HG02870 (cell line): ENCODE measurements around the gene ARHGDIG.

Experiments
- ATAC-seq: cut with Tn5 transposase; IDR thresholded peaks from one replicate; pipeline ENCODE4 v1.9.1; 2021; ENCODE audit warnings: mild to moderate bottlenecking, moderate library complexity; ENCODE audit not compliant: unreplicated experiment

The ARHGDIG gene

GRCh38 chr16:293043-293775, 12.8 kb downstream of the ARHGDIG start:
- no peak for ATAC-seq

GRCh38 chr16:296276-296675, 15.9 kb downstream of the ARHGDIG start:
- ATAC-seq: no peak

GRCh38 chr16:296806-297510, 16.6 kb downstream of the ARHGDIG start:
- no peak for ATAC-seq

- ATAC-seq: no peak
Observed at GRCh38 chr16:297832-298231, 17.4 kb downstream of the ARHGDIG start.

GRCh38 chr16:301235-301634, 20.8 kb downstream of the ARHGDIG start:
- ATAC-seq: no peak

GRCh38 chr16:301950-302349, 21.6 kb downstream of the ARHGDIG start:
- no peak for ATAC-seq

GRCh38 chr16:303760-304505, 23.5 kb downstream of the ARHGDIG start:
- ATAC-seq: no peak

- no peak for ATAC-seq
Observed at GRCh38 chr16:305916-306626, 25.7 kb downstream of the ARHGDIG start.

GRCh38 chr16:306911-307370, 26.6 kb downstream of the ARHGDIG start:
- no peak for ATAC-seq

GRCh38 chr16:307691-308312, 27.4 kb downstream of the ARHGDIG start:
- no peak for ATAC-seq

GRCh38 chr16:309476-309875, 29.1 kb downstream of the ARHGDIG start:
- no peak for ATAC-seq

- ATAC-seq: no peak
Observed at GRCh38 chr16:311725-312124, 31.3 kb downstream of the ARHGDIG start.

GRCh38 chr16:314351-314750, 34.0 kb downstream of the ARHGDIG start:
- no peak for ATAC-seq

- ATAC-seq: no peak
Observed at GRCh38 chr16:314795-315299, 34.5 kb downstream of the ARHGDIG start.

- ATAC-seq: no peak
Observed at GRCh38 chr16:316741-317464, 36.5 kb downstream of the ARHGDIG start.

GRCh38 chr16:317583-317982, 37.2 kb downstream of the ARHGDIG start:
- no peak for ATAC-seq

- no peak for ATAC-seq
Observed at GRCh38 chr16:318628-319027, 38.2 kb downstream of the ARHGDIG start.

GRCh38 chr16:320206-320605, 39.8 kb downstream of the ARHGDIG start:
- ATAC-seq: no peak

GRCh38 chr16:321532-321931, 41.1 kb downstream of the ARHGDIG start:
- no peak for ATAC-seq
